Erythroblast (primary cell): ENCODE results near the gene ANO10.

Experiments used
- GATA1 ChIP-seq: IDR thresholded peaks from 2 replicates; pipeline ENCODE4 v1.6.1; 2011; ENCODE audit warnings: low read depth, mild to moderate bottlenecking, control low read depth, low read length, moderate library complexity
- POLR2A ChIP-seq: IDR thresholded peaks from 2 replicates; pipeline ENCODE4 v1.6.1; 2011; ENCODE audit warnings: mild to moderate bottlenecking, low read length

GRCh38 chr3:43331381-43331780 is 290.4 kb downstream of the ANO10 start:
- no peak for TF ChIP-seq POLR2A
- no peak for TF ChIP-seq GATA1
